Chondrocyte (in vitro differentiated cells): ENCODE results near the gene TEX51. TPM values are rescaled to one million over a fixed set of nuclear protein-coding genes. Genes with fewer than 3 reads are reported as not detected.

Experiments
- DNase-seq: peaks from one replicate; pipeline ENCODE4 v3.0.0; 2021; ENCODE audit warnings: mixed read lengths, low spot score
- H3K27ac Mint-ChIP-seq: one replicate; pipeline ENCODE4 v1.8.0; 2021; ENCODE audit warnings: mild to moderate bottlenecking, moderate library complexity, mixed read lengths; ENCODE audit not compliant: unreplicated experiment
- H3K27me3 Mint-ChIP-seq: 2 replicates; pipeline ENCODE4 v1.8.0; 2021; ENCODE audit warnings: low read depth, mixed read lengths
- H3K36me3 Mint-ChIP-seq: 2 replicates; pipeline ENCODE4 v1.8.0; 2021; ENCODE audit warnings: low read depth, mixed read lengths
- H3K4me1 Mint-ChIP-seq: 2 replicates; pipeline ENCODE4 v1.8.0; 2021; ENCODE audit warnings: low read depth, mild to moderate bottlenecking, mixed read lengths
- H3K4me3 Mint-ChIP-seq: one replicate; pipeline ENCODE4 v1.8.0; 2021; ENCODE audit warnings: mild to moderate bottlenecking, moderate library complexity, mixed read lengths; ENCODE audit not compliant: unreplicated experiment
- H3K9me3 Mint-ChIP-seq: 2 replicates; pipeline ENCODE4 v1.8.0; 2021; ENCODE audit warnings: low read depth, mixed read lengths
- total RNA-seq: library from RNA; stranded (reverse); gene quantifications from 3 replicates; pipeline ENCODE4 v1.2.1, GENCODE V29; 2021
- TF ChIP-seq, protein P1 (sequence below): fragments of 200-600 bp; sonication (generic); IDR thresholded peaks from 2 replicates; pipeline ENCODE4 v1.5.0; 2021; ENCODE audit warnings: antibody characterized with exemption, mild to moderate bottlenecking, moderate library complexity

The TEX51 gene
- total RNA-seq, 1 donor from 2014 or later: not detected

GRCh38 chr2:126915903-126916302 lies 17.2 kb downstream of the TEX51 start:
- TF ChIP-seq, protein P1, sequence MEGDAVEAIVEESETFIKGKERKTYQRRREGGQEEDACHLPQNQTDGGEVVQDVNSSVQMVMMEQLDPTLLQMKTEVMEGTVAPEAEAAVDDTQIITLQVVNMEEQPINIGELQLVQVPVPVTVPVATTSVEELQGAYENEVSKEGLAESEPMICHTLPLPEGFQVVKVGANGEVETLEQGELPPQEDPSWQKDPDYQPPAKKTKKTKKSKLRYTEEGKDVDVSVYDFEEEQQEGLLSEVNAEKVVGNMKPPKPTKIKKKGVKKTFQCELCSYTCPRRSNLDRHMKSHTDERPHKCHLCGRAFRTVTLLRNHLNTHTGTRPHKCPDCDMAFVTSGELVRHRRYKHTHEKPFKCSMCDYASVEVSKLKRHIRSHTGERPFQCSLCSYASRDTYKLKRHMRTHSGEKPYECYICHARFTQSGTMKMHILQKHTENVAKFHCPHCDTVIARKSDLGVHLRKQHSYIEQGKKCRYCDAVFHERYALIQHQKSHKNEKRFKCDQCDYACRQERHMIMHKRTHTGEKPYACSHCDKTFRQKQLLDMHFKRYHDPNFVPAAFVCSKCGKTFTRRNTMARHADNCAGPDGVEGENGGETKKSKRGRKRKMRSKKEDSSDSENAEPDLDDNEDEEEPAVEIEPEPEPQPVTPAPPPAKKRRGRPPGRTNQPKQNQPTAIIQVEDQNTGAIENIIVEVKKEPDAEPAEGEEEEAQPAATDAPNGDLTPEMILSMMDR: no peak
- no peak for DNase-seq
- Mint-ChIP-seq H3K4me1 (no peaks in the 10 kb centered on the region), H3K27ac (no peak overlapping the region), H3K27me3 (peaks cover 3% of the 10 kb centered on the region), H3K36me3 (no peaks in the 10 kb centered on the region), H3K4me3 (no peak overlapping the region), H3K9me3 (peaks cover 3% of the 10 kb centered on the region)

DNA sequence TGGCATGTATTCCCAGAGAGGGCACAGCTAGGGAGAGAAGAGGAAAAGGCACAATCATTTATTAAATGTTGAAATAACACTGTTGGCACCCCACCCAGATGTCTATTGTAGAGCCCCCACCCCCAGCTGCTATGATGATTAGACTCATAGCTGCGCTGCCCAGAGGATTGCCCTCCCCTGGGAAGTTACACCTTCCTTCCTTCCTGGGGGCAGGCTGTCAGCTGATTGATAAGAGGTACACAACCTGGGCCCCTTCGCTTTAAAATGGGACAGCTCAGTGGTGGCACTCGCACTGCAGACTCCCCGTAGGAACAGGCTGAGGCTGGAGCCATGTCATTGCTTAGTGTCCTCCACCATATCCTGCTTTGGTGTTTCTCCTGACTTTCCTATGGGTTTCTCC lies 18.1 kb downstream of the TEX51 start:
- TF ChIP-seq, protein P1: no peak
- Mint-ChIP-seq H3K4me3 (no peak overlapping the region), H3K36me3 (no peaks in the 10 kb centered on the region), H3K27me3 (peaks cover 5% of the 10 kb centered on the region), H3K4me1 (no peaks in the 10 kb centered on the region), H3K27ac (no peak overlapping the region), H3K9me3 (peaks cover 3% of the 10 kb centered on the region)
- DNase-seq: no peak

- no peak for DNase-seq
- Mint-ChIP-seq H3K4me1 (no peaks in the 10 kb centered on the region), H3K27ac (no peak overlapping the region), H3K9me3 (peaks cover 17% of the 10 kb centered on the region), H3K27me3 (peaks cover 17% of the 10 kb centered on the region), H3K36me3 (no peaks in the 10 kb centered on the region), H3K4me3 (no peak overlapping the region)
- TF ChIP-seq, protein P1: no peak
Observed at GRCh38 chr2:126921066-126921465, 22.4 kb downstream of the TEX51 start.

- peaks cover 42% of the 10 kb centered on the region for H3K27me3 Mint-ChIP-seq
- peaks cover 2% of the 10 kb centered on the region for H3K36me3 Mint-ChIP-seq
- DNase-seq: no peak
- no peaks in the 10 kb centered on the region for H3K4me1 Mint-ChIP-seq
- TF ChIP-seq, protein P1: no peak
- H3K27ac Mint-ChIP-seq: no peak overlapping the region
- H3K9me3 Mint-ChIP-seq: peaks cover 11% of the 10 kb centered on the region
- no peak overlapping the region for H3K4me3 Mint-ChIP-seq
Observed at GRCh38 chr2:126930970-126931590, 32.4 kb downstream of the TEX51 start.

DNA sequence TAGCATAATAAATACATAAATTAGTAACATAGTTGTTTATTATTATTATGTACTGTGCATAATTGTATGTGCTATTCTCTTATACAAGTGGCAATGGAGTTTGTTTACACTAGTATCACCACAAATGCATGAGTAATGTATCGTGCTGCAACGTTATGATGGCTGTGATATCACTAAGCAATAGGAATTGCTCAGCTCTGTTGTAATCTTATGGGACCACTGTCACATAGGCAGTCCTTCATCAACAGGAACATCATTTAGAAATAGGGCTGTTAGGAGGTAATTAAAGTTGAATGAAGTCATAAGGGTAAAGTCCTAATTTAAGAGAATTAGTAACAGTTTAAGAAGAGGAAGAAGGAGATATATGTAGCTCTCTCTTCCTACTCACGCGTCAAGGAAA lies 33.8 kb downstream of the TEX51 start:
- peaks cover 11% of the 10 kb centered on the region for H3K9me3 Mint-ChIP-seq
- H3K27ac Mint-ChIP-seq: no peak overlapping the region
- H3K4me3 Mint-ChIP-seq: no peak overlapping the region
- TF ChIP-seq, protein P1: no peak
- H3K36me3 Mint-ChIP-seq: peaks cover 2% of the 10 kb centered on the region
- H3K4me1 Mint-ChIP-seq: no peaks in the 10 kb centered on the region
- no peak for DNase-seq
- peaks cover 34% of the 10 kb centered on the region for H3K27me3 Mint-ChIP-seq
